ENCODE results near the gene E2F8. TPM values are rescaled to one million over a fixed set of nuclear protein-coding genes. Genes with fewer than 3 reads are reported as not detected.

Gene E2F8
- polyA plus RNA-seq, 1 of the 3 experiments (the other 2 are of a cell fraction): 2.7 TPM

GRCh38 chr11:19284881-19285280 is 44.1 kb upstream of the E2F8 start:
- ChIA-PET POLR2A (no interaction called here), CTCF (interaction anchor here (1.8 kb wide), 1 partner anchor 24 kb away, joined by 5 read pairs; no protein-coding TSS in a partner anchor)
- Histone ChIP-seq H2AFZ (ENCODE audit: low read depth) (no peak overlapping the region), H3K36me3 (replicated peaks in 1 of 2; ENCODE audit: control insufficient read depth in 1 of 2, insufficient read depth in 2 of 2, low read length in 1 of 2) (no peaks in the 10 kb centered on the region), H3K27me3 (ENCODE audit: insufficient read depth) (peaks cover 9% of the 10 kb centered on the region), H3F3A (replicated peaks; ENCODE audit: insufficient read depth) (no peaks in the 10 kb centered on the region), H3K4me3 (ENCODE audit: low read depth in 2 of 2, low read length in 1 of 2) (no peak overlapping the region), H3K9me3 (no peaks in the 10 kb centered on the region), H3K4me2 (no peak overlapping the region), H3K4me1 (ENCODE audit: control insufficient read depth in 1 of 2, insufficient read depth in 2 of 2, low read depth in 1 of 2, low read length in 1 of 2) (peaks cover 0 to 4% of the 10 kb centered on the region in 2 experiments; a peak in 1 of 4 replicates), H3K79me2 (ENCODE audit: insufficient read depth) (no peaks in the 10 kb centered on the region), H3K27ac (ENCODE audit: low read depth in 2 of 2, low read length in 1 of 2) (no peak overlapping the region), H3K9ac (no peak overlapping the region), H3K9me2 (no peaks in the 10 kb centered on the region), H4K20me1 (ENCODE audit: insufficient read depth) (no peaks in the 10 kb centered on the region)
- no peak for DNase-seq
- TF ChIP-seq RAD21 (IDR thresholded peaks at IDR 0.05; ENCODE audit: low read length): no peak
- no peak for TF ChIP-seq TAF1 (IDR thresholded peaks at IDR 0.05; ENCODE audit: borderline replicate concordance, low read depth, low read length)
- TF ChIP-seq YY1 (IDR thresholded peaks at IDR 0.05; ENCODE audit: low read depth): no peak
- no peak for TF ChIP-seq POLR2AphosphoS5 (IDR thresholded peaks at IDR 0.05; ENCODE audit: low read depth, low read length)
- no peak for TF ChIP-seq NFIC (IDR thresholded peaks at IDR 0.05; ENCODE audit: borderline replicate concordance)
- no peak for TF ChIP-seq CTCF (IDR thresholded peaks at IDR 0.05)
- no peak for TF ChIP-seq TEAD4 (IDR thresholded peaks at IDR 0.05; ENCODE audit: borderline replicate concordance, insufficient read depth)
- no peak for TF ChIP-seq EP300 (IDR thresholded peaks at IDR 0.05; ENCODE audit: borderline replicate concordance in 1 of 2, low read depth in 1 of 2, low read length in 1 of 2)
- TF ChIP-seq FOXJ3 (CRISPR knock-in tag; IDR thresholded peaks at IDR 0.05): no peak
- TF ChIP-seq RFX5 (IDR thresholded peaks at IDR 0.05; ENCODE audit: low read length): no peak
- no peak for TF ChIP-seq GATA2 (CRISPR knock-in tag; IDR thresholded peaks at IDR 0.05)
- no peak for TF ChIP-seq FOSL2 (IDR thresholded peaks at IDR 0.05; ENCODE audit: borderline replicate concordance, low read depth)
- TF ChIP-seq USF1 (IDR thresholded peaks at IDR 0.05; ENCODE audit: borderline replicate concordance, low read depth): no peak
- 60% methylated on average over 3 of the region's 3 CpGs for WGBS (ENCODE audit: low lambda C conversion rate)

GRCh38 chr11:19283991-19284390 is 43.2 kb upstream of the E2F8 start:
- no peaks in the 10 kb centered on the region for H3F3A ChIP-seq (replicated peaks; ENCODE audit: insufficient read depth)
- H4K20me1 ChIP-seq (ENCODE audit: insufficient read depth): no peaks in the 10 kb centered on the region
- H3K27ac ChIP-seq (ENCODE audit: low read depth in 2 of 2, low read length in 1 of 2): no peak overlapping the region
- no peaks in the 10 kb centered on the region for H3K9me3 ChIP-seq
- no peak overlapping the region for H2AFZ ChIP-seq (ENCODE audit: low read depth)
- H3K36me3 ChIP-seq (replicated peaks in 1 of 2; ENCODE audit: control insufficient read depth in 1 of 2, insufficient read depth in 2 of 2, low read length in 1 of 2): no peaks in the 10 kb centered on the region
- peaks cover 9% of the 10 kb centered on the region for H3K27me3 ChIP-seq (ENCODE audit: insufficient read depth)
- no peak for TF ChIP-seq USF2 (IDR thresholded peaks at IDR 0.05; ENCODE audit: borderline replicate concordance, low read depth, low read length)
- H3K4me3 ChIP-seq (ENCODE audit: low read depth in 2 of 2, low read length in 1 of 2): no peak overlapping the region
- WGBS (ENCODE audit: low lambda C conversion rate): 5% methylated on average over 3 of the region's 3 CpGs
- ChIA-PET CTCF (interaction anchor here (1.8 kb wide), 1 partner anchor 24 kb away, joined by 5 read pairs; no protein-coding TSS in a partner anchor), POLR2A (no interaction called here)
- H3K4me2 ChIP-seq: no peak overlapping the region
- DNase-seq: no peak
- no peak overlapping the region for H3K9ac ChIP-seq
- H3K79me2 ChIP-seq (ENCODE audit: insufficient read depth): no peaks in the 10 kb centered on the region
- H3K4me1 ChIP-seq (ENCODE audit: control insufficient read depth in 1 of 2, insufficient read depth in 2 of 2, low read depth in 1 of 2, low read length in 1 of 2): peaks cover 0 to 4% of the 10 kb centered on the region in 2 experiments; a peak in 1 of 4 replicates
- no peaks in the 10 kb centered on the region for H3K9me2 ChIP-seq
